Calu3 (cell line): ENCODE data around the gene TSHZ1. TPM values are rescaled to one million over a fixed set of nuclear protein-coding genes. Genes with fewer than 3 reads are reported as not detected.

Experiments used
- BruUV-seq: library from RNA; stranded (reverse); fragments of 400-500 nt; replicated peaks from 2 replicates; lab custom pipeline; 2021; lab: Mats Ljungman, UMichigan
- CTCF ChIA-PET: fragments of 300-600 bp; sonication (Branson Sonifier 250); formaldehyde crosslinking; loops from one replicate; lab custom pipeline; 2022; ENCODE audit warnings: antibody characterized with exemption; lab: Charles Lee
- DNase-seq: peaks from one replicate; pipeline ENCODE4 v3.0.0; 2022
- H3K27ac Mint-ChIP-seq: one replicate; pipeline ENCODE4 v1.8.0; 2022; ENCODE audit warnings: mixed read lengths; ENCODE audit not compliant: unreplicated experiment
- H3K27me3 Mint-ChIP-seq: one replicate; pipeline ENCODE4 v1.8.0; 2022; ENCODE audit warnings: mixed read lengths; ENCODE audit not compliant: unreplicated experiment
- H3K36me3 Mint-ChIP-seq: one replicate; pipeline ENCODE4 v1.8.0; 2022; ENCODE audit warnings: mild to moderate bottlenecking, moderate library complexity, mixed read lengths; ENCODE audit not compliant: insufficient read depth, unreplicated experiment
- H3K4me1 Mint-ChIP-seq: one replicate; pipeline ENCODE4 v1.8.0; 2022; ENCODE audit warnings: mild to moderate bottlenecking, low read depth, mixed read lengths; ENCODE audit not compliant: unreplicated experiment
- H3K4me3 Mint-ChIP-seq: one replicate; pipeline ENCODE4 v1.8.0; 2022; ENCODE audit warnings: mild to moderate bottlenecking, low read depth, moderate library complexity, mixed read lengths; ENCODE audit not compliant: unreplicated experiment
- H3K9me3 Mint-ChIP-seq: one replicate; pipeline ENCODE4 v1.8.0; 2022; ENCODE audit warnings: low read depth, mixed read lengths; ENCODE audit not compliant: unreplicated experiment
- CTCF ChIP-seq: fragments of 200-600 bp; IDR thresholded peaks from one replicate; pipeline ENCODE4 v1.8.0; 2022; ENCODE audit warnings: antibody characterized with exemption; ENCODE audit not compliant: unreplicated experiment
- intact Hi-C: fragments of 100-400 bp; cut with micrococcal nuclease; formaldehyde crosslinking; loops from one replicate; pipeline ENCODE4 v1.10.0; 2022; ENCODE audit not compliant: unreplicated experiment
- total RNA-seq: library from RNA; stranded (reverse); gene quantifications from 2 replicates; pipeline ENCODE4 v1.2.3, GENCODE V29; 2022

The TSHZ1 gene
- total RNA-seq, 1 experiment from 2014 or later, result 10.8 TPM

- intact Hi-C loops, result no loop called here
- Mint-ChIP-seq H3K36me3 (no peaks in the 10 kb centered on the region), H3K27ac (no peak overlapping the region), H3K27me3 (no peaks in the 10 kb centered on the region), H3K4me3 (no peak overlapping the region), H3K4me1 (no peaks in the 10 kb centered on the region), H3K9me3 (no peaks in the 10 kb centered on the region)
- no peak for DNase-seq
- CTCF ChIA-PET, result no interaction called here
- BruUV-seq, result no TSS peak
- TF ChIP-seq CTCF, result no peak
These were observed 58.6 kb downstream of the TSHZ1 start for GRCh38 chr18:75269124-75269680.

- H3K4me3 Mint-ChIP-seq, result no peak overlapping the region
- intact Hi-C loops, result no loop called here
- DNase-seq, result no peak
- H3K27ac Mint-ChIP-seq, result no peak overlapping the region
- H3K36me3 Mint-ChIP-seq, result no peaks in the 10 kb centered on the region
- BruUV-seq, result no TSS peak
- no peaks in the 10 kb centered on the region for H3K27me3 Mint-ChIP-seq
- H3K4me1 Mint-ChIP-seq, result no peaks in the 10 kb centered on the region
- TF ChIP-seq CTCF, result no peak
- CTCF ChIA-PET, result no interaction called here
- no peaks in the 10 kb centered on the region for H3K9me3 Mint-ChIP-seq
These were observed 59.1 kb downstream of the TSHZ1 start for GRCh38 chr18:75269696-75270095.

GRCh38 chr18:75271952-75272351 lies 61.4 kb downstream of the TSHZ1 start:
- Mint-ChIP-seq H3K4me1 (no peaks in the 10 kb centered on the region), H3K4me3 (no peak overlapping the region), H3K27ac (no peak overlapping the region), H3K9me3 (no peaks in the 10 kb centered on the region), H3K36me3 (no peaks in the 10 kb centered on the region), H3K27me3 (no peaks in the 10 kb centered on the region)
- intact Hi-C loops, result no loop called here
- CTCF ChIA-PET, result no interaction called here
- no TSS peak for BruUV-seq
- TF ChIP-seq CTCF, result no peak
- DNase-seq, result no peak

- intact Hi-C loops, result no loop called here
- H3K36me3 Mint-ChIP-seq, result no peaks in the 10 kb centered on the region
- no peak for DNase-seq
- CTCF ChIA-PET, result no interaction called here
- no peak overlapping the region for H3K4me3 Mint-ChIP-seq
- H3K9me3 Mint-ChIP-seq, result no peaks in the 10 kb centered on the region
- H3K4me1 Mint-ChIP-seq, result no peaks in the 10 kb centered on the region
- H3K27ac Mint-ChIP-seq, result no peak overlapping the region
- TF ChIP-seq CTCF, result no peak
- no peaks in the 10 kb centered on the region for H3K27me3 Mint-ChIP-seq
- no TSS peak for BruUV-seq
These were observed 63.2 kb downstream of the TSHZ1 start for GRCh38 chr18:75273817-75274216.
